Thyroid gland (tissue), 4 donors: Measurements from ENCODE around the gene EGLN2.

Source experiments
- CTCF ChIP-seq, 6 experiments: fragments of 200-600 bp in 3 of 6; fragments of 450-650 bp in 3 of 6; sonication (generic) in 3 of 6; IDR thresholded peaks; one replicate each; pipeline ENCODE4 v1.5.1; 2016 to 2019; ENCODE audit warnings: antibody characterized with exemption in 6 of 6, mild to moderate bottlenecking in 2 of 6, inconsistent platforms in 1 of 6, moderate library complexity in 1 of 6
- POLR2A ChIP-seq, 2 donors: fragments of 450-650 bp; IDR thresholded peaks; one replicate each; pipeline ENCODE4 v1.6.1; 2017; ENCODE audit warnings: antibody characterized with exemption in 2 of 2, mild to moderate bottlenecking in 2 of 2, moderate library complexity in 1 of 2

GRCh38 chr19:40801426-40802299 lies 2.7 kb downstream of the EGLN2 start:
- no peak for TF ChIP-seq CTCF (IDR thresholded peaks at IDR 0.05)
- TF ChIP-seq POLR2A (IDR thresholded peaks at IDR 0.05), result no peak
